Stomach (tissue), 9 donors: ENCODE results near the gene LMTK2. TPM values are rescaled to one million over a fixed set of nuclear protein-coding genes. Genes with fewer than 3 reads are reported as not detected.

Experiments
- DNase-seq, 2 donors: peaks; one replicate each; pipeline versions ENCODE4 v3.0.0 to v3.0.0-alpha.2; 2013 to 2019
- H3K27ac ChIP-seq, 5 donors: fragments of 200-600 bp in 4 of 5; sonication (generic) in 4 of 5; one replicate each; pipeline ENCODE4 v1.5.1; 2013 to 2019; ENCODE audit warnings: mild to moderate bottlenecking in 1 of 5, moderate library complexity in 1 of 5
- H3K27me3 ChIP-seq, 3 donors: fragments of 200-600 bp; sonication (generic); one replicate each; pipeline ENCODE4 v1.5.1; 2017 to 2019; ENCODE audit warnings: mixed run types in 1 of 3
- H3K36me3 ChIP-seq, 4 donors: fragments of 200-600 bp; sonication (generic); 1 replicate in 3 of 4; 2 replicates in 1 of 4; pipeline ENCODE4 v1.5.1; 2016 to 2019
- H3K4me1 ChIP-seq, 4 donors: fragments of 200-600 bp; sonication (generic); one replicate each; pipeline ENCODE4 v1.5.1; 2016 to 2019
- H3K4me3 ChIP-seq, 4 donors: fragments of 200-600 bp; sonication (generic) in 3 of 4; one replicate each; pipeline ENCODE4 v1.5.1; 2016 to 2019; ENCODE audit warnings: mild to moderate bottlenecking in 1 of 4
- H3K9me3 ChIP-seq, 4 donors: fragments of 200-600 bp; sonication (generic); one replicate each; pipeline ENCODE4 v1.5.1; 2016 to 2019
- CTCF ChIP-seq, 7 experiments: fragments of 450-650 bp in 4 of 7; fragments of 200-600 bp in 3 of 7; sonication (generic) in 3 of 7; IDR thresholded peaks; one replicate each; pipeline ENCODE4 v1.5.1; 2016 to 2019; ENCODE audit warnings: antibody characterized with exemption in 7 of 7, control low read depth in 2 of 7, mild to moderate bottlenecking in 1 of 7
- EP300 ChIP-seq: sonication (generic); formaldehyde crosslinking; IDR thresholded peaks from one replicate; pipeline ENCODE4 v1.6.1; 2017; ENCODE audit warnings: antibody characterized with exemption
- POLR2A ChIP-seq, 4 donors: fragments of 450-650 bp; IDR thresholded peaks; one replicate each; pipeline ENCODE4 v1.6.1; 2016; ENCODE audit warnings: antibody characterized with exemption in 4 of 4, control low read depth in 2 of 4, mild to moderate bottlenecking in 1 of 4, moderate library complexity in 1 of 4
- POLR2AphosphoS5 ChIP-seq, 3 donors: sonication (generic); formaldehyde crosslinking; IDR thresholded peaks; one replicate each; pipeline ENCODE4 v1.6.1; 2016; ENCODE audit warnings: antibody characterized with exemption in 3 of 3
- WGBS, 5 donors: extraction: QIAGEN DNeasy Blood & Tissue Kit in 3 of 5; methylation state at CpG; one replicate each; pipeline versions ENCODE4 v1.1.5 to v1.1.7; 2013 to 2018; 5-methylcytosine and 5-hydroxymethylcytosine counted together
- intact Hi-C: fragments of 100-400 bp; cut with DNase I; formaldehyde crosslinking; loops from one replicate; pipeline ENCODE4 v1.15.1; 2023; ENCODE audit warnings: low total_unique reads
- polyA plus RNA-seq, 3 donors: library from polyadenylated mRNA; stranded (reverse); fragments of 200-250 nt; gene quantifications; one replicate each; pipeline ENCODE4 v1.2.3, GENCODE V29; 2013
- total RNA-seq, 5 donors: library from RNA; depleted of rRNA; stranded (reverse); fragments of >200 nt; gene quantifications; one replicate each; pipeline versions ENCODE4 v1.1.0 to v1.2.3, GENCODE V29; 2014 to 2016
- donor health status: healthy with polysubstance abuse.
- donor health status: Bipolar disorder and iron deficiency.
- donor health status: healthy.

The LMTK2 gene
- total and polyA plus RNA-seq, 8 donors = 1.4 to 42.6 (median 19.3) TPM

- Histone ChIP-seq H3K4me3 (no peak overlapping the region), H3K9me3 (peaks cover 0 to 10% (median 5%) of the 10 kb centered on the region in 4 donors), H3K4me1 (no peaks in the 10 kb centered on the region), H3K36me3 (no peaks in the 10 kb centered on the region), H3K27me3 (no peaks in the 10 kb centered on the region), H3K27ac (peak overlapping the region in 1 of 5 donors; percentile 21)
- intact Hi-C loops = no loop called here
- WGBS, 5 donors = 76 to 89% (median 84%) methylated on average over 3 of the region's 3 CpGs
- no peak for TF ChIP-seq POLR2A (IDR thresholded peaks at IDR 0.05)
- TF ChIP-seq EP300 = no peak
- TF ChIP-seq CTCF (IDR thresholded peaks at IDR 0.05) = no peak
- no peak for TF ChIP-seq POLR2AphosphoS5 (IDR thresholded peaks at IDR 0.05)
- peak in 1 of 2 donors; percentile 5 for DNase-seq
These were observed 28.9 kb upstream of the LMTK2 start for GRCh38 chr7:98077762-98078161.

GRCh38 chr7:98078197-98078870, 28.3 kb upstream of the LMTK2 start:
- Histone ChIP-seq H3K4me1 (no peaks in the 10 kb centered on the region), H3K4me3 (no peak overlapping the region), H3K27me3 (no peaks in the 10 kb centered on the region), H3K36me3 (no peaks in the 10 kb centered on the region), H3K27ac (peak overlapping the region in 3 of 5 donors; percentile 23 to 27 (median 26)), H3K9me3 (peaks cover 0 to 10% (median 5%) of the 10 kb centered on the region in 4 donors)
- intact Hi-C loops = no loop called here
- TF ChIP-seq POLR2A (IDR thresholded peaks at IDR 0.05) (no peak), POLR2AphosphoS5 (IDR thresholded peaks at IDR 0.05) (no peak), CTCF (IDR thresholded peaks at IDR 0.05) (no peak), EP300 (no peak)
- DNase-seq = peak in 1 of 2 donors; percentile 34
- whole genome bisulfite sequencing, 5 donors = 46 to 61% (median 51%) methylated on average over 11 of the region's 11 CpGs

- TF ChIP-seq POLR2AphosphoS5 (IDR thresholded peaks at IDR 0.05) (no peak), CTCF (IDR thresholded peaks at IDR 0.05) (no peak), POLR2A (IDR thresholded peaks at IDR 0.05) (no peak), EP300 (no peak)
- DNase-seq = no peak
These were observed 26.6 kb upstream of the LMTK2 start for GRCh38 chr7:98079891-98080648.

GRCh38 chr7:98081319-98081718, 25.3 kb upstream of the LMTK2 start:
- intact Hi-C loops = no loop called here
- no peak for DNase-seq

More at GRCh38 chr7:98079891-98080648, 26.6 kb upstream of the LMTK2 start:
- H3K4me3 ChIP-seq = no peak overlapping the region
- H3K36me3 ChIP-seq = no peaks in the 10 kb centered on the region
- no peaks in the 10 kb centered on the region for H3K4me1 ChIP-seq
- H3K27me3 ChIP-seq = no peaks in the 10 kb centered on the region
- H3K9me3 ChIP-seq = peaks cover 0 to 5% (median 3%) of the 10 kb centered on the region in 4 donors
- intact Hi-C loops = no loop called here
- H3K27ac ChIP-seq = no peak overlapping the region
- 57 to 64% (median 58%) methylated on average over 6 of the region's 6 CpGs for WGBS, 5 donors

More at GRCh38 chr7:98081319-98081718, 25.3 kb upstream of the LMTK2 start:
- Histone ChIP-seq H3K36me3 (no peaks in the 10 kb centered on the region), H3K4me3 (no peak overlapping the region), H3K9me3 (no peaks in the 10 kb centered on the region), H3K4me1 (no peaks in the 10 kb centered on the region), H3K27me3 (no peaks in the 10 kb centered on the region), H3K27ac (no peak overlapping the region)
- 76 to 87% (median 82%) methylated on average over 7 of the region's 7 CpGs for WGBS, 5 donors
- TF ChIP-seq POLR2AphosphoS5 (IDR thresholded peaks at IDR 0.05) (no peak), CTCF (IDR thresholded peaks at IDR 0.05) (no peak), EP300 (no peak), POLR2A (IDR thresholded peaks at IDR 0.05) (no peak)
